ENCODE measurements around the gene MEA1.

The MEA1 gene

GRCh38 chr6:42968783-42969182 is 45.0 kb downstream of the MEA1 start:
- no peak overlapping the region for H3K4me3 ChIP-seq (IDR thresholded peaks at IDR 0.05; ENCODE audit: insufficient read depth, low read depth, low read length)
- H3K4me2 ChIP-seq, result no peak overlapping the region
- H2AFZ ChIP-seq (ENCODE audit: low read depth), result no peak overlapping the region
- no peaks in the 10 kb centered on the region for H4K20me1 ChIP-seq (ENCODE audit: insufficient read depth)
- H3K4me1 ChIP-seq (ENCODE audit: low read depth, poor library complexity, severe bottlenecking), result no peaks in the 10 kb centered on the region
- no peak overlapping the region for H3K27ac ChIP-seq
- no peak for TF ChIP-seq CTCF (conservative IDR thresholded peaks at IDR 0.05; ENCODE audit: low read depth, low read length)
- no peaks in the 10 kb centered on the region for H3K79me2 ChIP-seq (ENCODE audit: insufficient read depth, low read depth)
- H3K36me3 ChIP-seq (ENCODE audit: insufficient read depth), result no peaks in the 10 kb centered on the region
- H3K9ac ChIP-seq, result no peak overlapping the region
- H3K27me3 ChIP-seq (ENCODE audit: insufficient read depth, low read depth), result no peaks in the 10 kb centered on the region

- H3K9ac ChIP-seq, result no peak overlapping the region
- no peaks in the 10 kb centered on the region for H4K20me1 ChIP-seq (ENCODE audit: insufficient read depth)
- TF ChIP-seq CTCF (conservative IDR thresholded peaks at IDR 0.05; ENCODE audit: low read depth, low read length), result no peak
- H3K27me3 ChIP-seq (ENCODE audit: insufficient read depth, low read depth), result no peaks in the 10 kb centered on the region
- no peak overlapping the region for H3K27ac ChIP-seq
- H2AFZ ChIP-seq (ENCODE audit: low read depth), result no peak overlapping the region
- no peaks in the 10 kb centered on the region for H3K4me1 ChIP-seq (ENCODE audit: low read depth, poor library complexity, severe bottlenecking)
- no peaks in the 10 kb centered on the region for H3K36me3 ChIP-seq (ENCODE audit: insufficient read depth)
- H3K4me3 ChIP-seq (IDR thresholded peaks at IDR 0.05; ENCODE audit: insufficient read depth, low read depth, low read length), result no peak overlapping the region
- H3K4me2 ChIP-seq, result no peak overlapping the region
- H3K79me2 ChIP-seq (ENCODE audit: insufficient read depth, low read depth), result no peaks in the 10 kb centered on the region
Observed at GRCh38 chr6:42968126-42968701, 45.5 kb downstream of the MEA1 start.

- Histone ChIP-seq H3K4me3 (IDR thresholded peaks at IDR 0.05; ENCODE audit: insufficient read depth, low read depth, low read length) (no peak overlapping the region), H3K9ac (no peak overlapping the region), H3K36me3 (ENCODE audit: insufficient read depth) (no peaks in the 10 kb centered on the region), H3K4me2 (no peak overlapping the region), H3K79me2 (ENCODE audit: insufficient read depth, low read depth) (no peaks in the 10 kb centered on the region), H2AFZ (ENCODE audit: low read depth) (no peak overlapping the region), H3K27me3 (ENCODE audit: insufficient read depth, low read depth) (no peaks in the 10 kb centered on the region), H4K20me1 (ENCODE audit: insufficient read depth) (no peaks in the 10 kb centered on the region), H3K4me1 (ENCODE audit: low read depth, poor library complexity, severe bottlenecking) (no peaks in the 10 kb centered on the region), H3K27ac (no peak overlapping the region)
- no peak for TF ChIP-seq CTCF (conservative IDR thresholded peaks at IDR 0.05; ENCODE audit: low read depth, low read length)
Observed at GRCh38 chr6:42967228-42967627, 46.5 kb downstream of the MEA1 start.

GRCh38 chr6:42966571-42966970 is 47.2 kb downstream of the MEA1 start:
- no peak for TF ChIP-seq CTCF (conservative IDR thresholded peaks at IDR 0.05; ENCODE audit: low read depth, low read length)
- H2AFZ ChIP-seq (ENCODE audit: low read depth), result no peak overlapping the region
- H3K4me3 ChIP-seq (IDR thresholded peaks at IDR 0.05; ENCODE audit: insufficient read depth, low read depth, low read length), result no peak overlapping the region
- H3K9ac ChIP-seq, result no peak overlapping the region
- no peaks in the 10 kb centered on the region for H3K79me2 ChIP-seq (ENCODE audit: insufficient read depth, low read depth)
- no peaks in the 10 kb centered on the region for H3K4me1 ChIP-seq (ENCODE audit: low read depth, poor library complexity, severe bottlenecking)
- no peaks in the 10 kb centered on the region for H4K20me1 ChIP-seq (ENCODE audit: insufficient read depth)
- no peak overlapping the region for H3K4me2 ChIP-seq
- no peaks in the 10 kb centered on the region for H3K27me3 ChIP-seq (ENCODE audit: insufficient read depth, low read depth)
- H3K36me3 ChIP-seq (ENCODE audit: insufficient read depth), result no peaks in the 10 kb centered on the region
- no peak overlapping the region for H3K27ac ChIP-seq

Data from KMS-11 (cell line).